WERI-Rb-1 (cell line): ENCODE data around the gene BATF2.

ENCODE experiments used
- DNase-seq: peaks from one replicate; pipeline ENCODE4 v3.0.0-alpha.2; 2020
- H3K27ac ChIP-seq: fragments of 250-450 bp; sonication (Bioruptor Pico); 2 replicates; pipeline ENCODE4 v1.5.1; 2020; ENCODE audit warnings: mild to moderate bottlenecking, moderate library complexity
- H3K27me3 ChIP-seq: fragments of 250-450 bp; sonication (Bioruptor Pico); 2 replicates; pipeline ENCODE4 v1.5.1; 2021; ENCODE audit warnings: mild to moderate bottlenecking, low read depth, moderate library complexity; ENCODE audit not compliant: insufficient read depth, severe bottlenecking
- H3K36me3 ChIP-seq: fragments of 250-450 bp; sonication (Bioruptor Pico); 2 replicates; pipeline ENCODE4 v1.5.1; 2020; ENCODE audit warnings: mild to moderate bottlenecking, moderate library complexity
- H3K4me3 ChIP-seq: 2 replicates; pipeline ENCODE4 v1.5.1; 2011; ENCODE audit warnings: low read depth, mild to moderate bottlenecking, control low read depth, low read length
- H3K9me3 ChIP-seq: fragments of 250-450 bp; sonication (Bioruptor Pico); 2 replicates; pipeline ENCODE4 v1.5.1; 2021; ENCODE audit warnings: mild to moderate bottlenecking, moderate library complexity; ENCODE audit not compliant: severe bottlenecking
- CTCF ChIP-seq: IDR thresholded peaks from 2 replicates; pipeline ENCODE4 v1.5.1; 2011; ENCODE audit warnings: low read depth, mild to moderate bottlenecking, control low read depth, inconsistent platforms, low read length

BATF2 gene

GRCh38 chr11:64998690-64999431 lies 2.1 kb upstream of the BATF2 start:
- Histone ChIP-seq H3K27ac (no peak overlapping the region), H3K4me3 (no peak overlapping the region), H3K36me3 (no peaks in the 10 kb centered on the region), H3K9me3 (no peaks in the 10 kb centered on the region), H3K27me3 (no peaks in the 10 kb centered on the region)
- no peak for TF ChIP-seq CTCF
- DNase-seq, result no peak

- Histone ChIP-seq H3K36me3 (no peaks in the 10 kb centered on the region), H3K9me3 (no peaks in the 10 kb centered on the region), H3K27ac (no peak overlapping the region), H3K27me3 (no peaks in the 10 kb centered on the region), H3K4me3 (no peak overlapping the region)
- DNase-seq, result no peak
- no peak for TF ChIP-seq CTCF
These were observed 1.4 kb upstream of the BATF2 start for GRCh38 chr11:64998141-64998540.

DNA sequence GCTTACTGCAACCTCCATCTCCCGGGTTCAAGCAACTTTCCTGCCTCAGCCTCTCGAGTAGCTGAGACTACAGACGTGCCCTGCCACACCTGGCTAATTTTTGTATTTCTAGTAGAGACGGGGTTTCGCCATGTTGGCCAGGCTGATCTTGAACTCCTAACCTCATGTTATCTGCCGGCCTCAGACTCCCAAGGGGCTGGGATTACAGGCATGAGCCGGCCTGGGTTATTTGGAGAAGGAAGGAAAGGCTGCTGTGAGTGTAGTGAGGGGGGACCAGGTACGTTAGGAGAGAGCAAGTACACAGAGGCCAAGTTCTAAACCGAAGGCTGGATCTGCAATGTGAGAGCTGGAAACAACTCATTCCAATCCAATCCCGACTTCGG lies 453 bp downstream of the BATF2 start:
- Histone ChIP-seq H3K27ac (peak overlapping the region; percentile 34), H3K4me3 (peak overlapping the region; percentile 20), H3K9me3 (no peaks in the 10 kb centered on the region)

DNA sequence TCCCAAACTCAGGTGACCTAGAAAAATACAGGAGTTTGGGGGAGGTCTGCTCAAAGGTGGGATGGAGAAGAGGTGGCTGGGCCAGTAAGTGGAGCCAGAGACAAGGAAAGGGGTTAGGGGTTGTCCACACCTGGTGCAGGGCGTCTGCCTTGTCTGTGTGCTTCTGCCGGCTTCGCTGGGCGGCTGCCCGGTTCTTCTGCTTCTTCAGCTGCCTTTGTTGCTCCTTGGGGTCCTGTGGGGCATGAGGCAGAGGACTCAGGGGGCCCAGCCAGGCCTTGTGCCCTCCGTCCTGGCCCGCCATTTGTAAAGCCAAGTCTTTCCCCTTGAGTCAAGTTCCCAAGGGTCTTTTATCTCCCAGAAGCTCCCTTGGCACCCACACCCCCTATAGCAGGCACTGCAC lies 2.5 kb downstream of the BATF2 start:
- H3K27me3 ChIP-seq, result no peaks in the 10 kb centered on the region
- no peaks in the 10 kb centered on the region for H3K9me3 ChIP-seq
- TF ChIP-seq CTCF, result no peak
- no peak overlapping the region for H3K4me3 ChIP-seq
- no peak overlapping the region for H3K27ac ChIP-seq
- no peaks in the 10 kb centered on the region for H3K36me3 ChIP-seq
- DNase-seq, result no peak

More for the DNA sequence above, 453 bp downstream of the BATF2 start:
- Histone ChIP-seq H3K27me3 (no peaks in the 10 kb centered on the region), H3K36me3 (no peaks in the 10 kb centered on the region)
- DNase-seq, result no peak
- no peak for TF ChIP-seq CTCF

- no peak overlapping the region for H3K4me3 ChIP-seq
- H3K9me3 ChIP-seq, result no peaks in the 10 kb centered on the region
- DNase-seq, result no peak
- H3K27me3 ChIP-seq, result no peaks in the 10 kb centered on the region
- H3K27ac ChIP-seq, result no peak overlapping the region
- H3K36me3 ChIP-seq, result no peaks in the 10 kb centered on the region
- no peak for TF ChIP-seq CTCF
These were observed 6.4 kb downstream of the BATF2 start for GRCh38 chr11:64990222-64990923.
